ENCODE measurements around the gene EPN2.
"Not testable (repeated sequence)": the region's sequence is repeated elsewhere in the genome, so short reads cannot be mapped to it uniquely, and the experiment has no call there.

The EPN2 gene

GRCh38 chr17:19345486-19346350 lies 108.6 kb downstream of the EPN2 start:
- no peak for DNase-seq (ENCODE audit: low spot score)

DNA sequence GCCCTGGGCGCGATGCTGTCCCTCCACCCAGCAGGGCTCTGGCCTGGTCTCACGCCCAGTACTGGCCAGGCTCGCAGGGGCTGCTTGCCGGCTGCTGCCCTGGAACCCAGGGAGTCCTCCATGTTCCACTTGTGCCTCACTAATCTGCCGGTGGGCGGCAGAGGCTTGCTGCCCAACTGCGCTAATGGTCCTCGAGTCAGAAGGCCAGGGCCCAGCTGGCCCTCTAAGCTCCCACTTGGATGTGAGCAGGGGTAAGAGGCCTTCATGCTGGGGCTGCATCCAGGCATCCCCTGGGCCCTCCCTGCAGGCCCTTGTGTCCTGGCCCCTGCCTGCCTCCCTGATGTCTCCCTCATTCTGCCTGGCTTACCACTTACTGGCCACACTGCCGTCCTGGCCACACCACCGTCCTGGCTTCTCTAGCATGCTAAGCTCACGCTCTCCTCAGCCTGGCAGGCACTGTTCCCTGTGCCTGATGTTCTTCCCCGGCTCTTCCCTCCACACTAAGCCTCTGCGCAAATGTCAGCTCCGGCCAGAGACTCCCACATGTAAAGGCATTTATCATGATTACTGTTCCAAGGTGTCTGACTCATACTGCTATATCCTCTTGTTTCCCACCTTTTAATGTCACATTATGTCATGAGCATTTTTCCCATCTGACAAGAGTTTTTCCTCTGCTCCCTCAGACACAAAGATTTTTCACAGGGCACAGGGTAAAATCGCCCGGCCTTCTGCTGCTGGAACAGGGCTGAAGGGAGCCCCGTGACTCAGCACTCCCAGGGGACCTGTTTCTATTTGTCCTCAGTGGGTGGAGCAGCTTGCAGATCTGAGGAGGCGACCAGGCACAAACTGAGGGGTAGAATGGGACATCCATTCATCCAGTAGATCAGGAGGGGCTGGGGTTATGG lies 109.4 kb downstream of the EPN2 start:
- DNase-seq (ENCODE audit: low spot score): no peak

DNA sequence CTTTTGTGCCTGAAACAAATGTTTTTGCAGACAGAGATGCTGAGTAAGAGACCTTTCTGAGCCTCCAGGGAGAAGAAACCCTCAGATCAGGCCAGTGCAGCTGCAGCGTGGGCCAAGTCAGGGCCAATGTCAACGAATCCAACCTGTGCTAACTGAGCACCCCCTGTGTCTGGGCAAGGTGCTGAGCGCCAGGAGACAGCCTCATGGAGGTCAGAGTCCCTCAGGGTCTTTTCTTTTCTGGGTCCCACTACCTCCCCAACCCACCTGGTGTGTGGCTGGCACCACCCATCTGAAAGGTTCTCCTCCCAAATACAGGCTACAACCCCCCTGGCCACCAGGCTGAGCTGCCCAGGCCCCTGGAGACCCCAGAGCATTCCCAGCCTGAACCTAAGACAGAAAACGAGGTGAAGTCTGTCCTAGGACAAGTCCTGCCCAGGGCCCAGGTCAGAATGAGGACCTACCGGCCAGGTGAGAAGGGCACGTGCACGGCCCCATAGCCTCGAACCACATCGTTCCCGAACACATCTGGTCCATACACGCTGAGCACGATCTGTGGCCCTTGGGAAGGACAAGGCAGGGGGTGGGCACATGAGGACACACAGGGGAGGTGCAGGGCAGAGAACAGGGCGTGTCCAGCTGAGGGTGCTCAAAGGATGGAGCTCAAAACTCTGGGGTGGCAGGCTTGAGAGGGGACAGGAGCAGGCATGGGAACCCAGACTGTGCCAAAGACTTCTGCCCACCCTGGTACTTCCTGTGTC lies 110.3 kb downstream of the EPN2 start:
- DNase-seq (ENCODE audit: low spot score): no peak

- DNase-seq (ENCODE audit: low spot score): no peak
Observed at GRCh38 chr17:19348081-19348650, 111.0 kb downstream of the EPN2 start.

DNA sequence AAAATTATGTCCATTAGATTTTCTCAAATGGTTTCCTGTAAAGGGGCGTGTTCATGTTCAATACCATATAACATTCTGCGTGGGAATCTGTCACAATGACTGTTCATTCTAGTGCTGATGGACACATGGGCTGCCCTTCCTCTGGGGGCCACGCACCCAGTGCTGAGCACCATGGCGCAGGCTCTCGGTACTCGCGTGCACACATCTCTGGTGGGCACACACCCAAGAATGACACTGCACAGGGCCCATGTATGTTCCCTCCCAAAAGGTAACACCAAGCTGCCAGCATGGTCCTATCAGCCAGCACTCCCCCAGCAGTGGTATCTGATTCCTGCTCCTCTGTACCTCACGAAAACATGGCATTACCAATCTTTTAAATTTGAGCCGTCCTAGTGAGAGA lies 111.6 kb downstream of the EPN2 start:
- DNase-seq (ENCODE audit: low spot score): no peak

GRCh38 chr17:19353401-19353800 lies 116.2 kb downstream of the EPN2 start:
- DNase-seq (ENCODE audit: low spot score): not testable (repeated sequence)

DNA sequence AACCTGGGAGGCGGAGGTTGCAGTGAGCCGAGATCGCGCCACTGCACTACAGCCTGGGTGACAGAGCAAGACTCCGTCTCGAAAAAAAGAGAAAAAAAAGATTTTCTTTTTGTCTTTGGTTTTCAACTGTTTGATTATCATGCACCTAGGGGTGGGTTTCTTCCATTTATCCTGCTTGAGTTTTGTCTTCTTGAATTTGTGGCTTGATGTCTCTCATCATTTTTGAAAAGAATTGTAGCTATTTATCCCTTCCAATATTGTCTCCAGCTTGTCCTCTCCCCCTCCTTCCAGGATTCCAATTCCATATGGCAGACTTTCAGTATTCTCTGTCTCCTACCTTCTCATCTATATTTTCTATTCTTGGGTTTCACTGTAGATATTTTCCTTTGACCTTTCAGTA lies 117.6 kb downstream of the EPN2 start:
- DNase-seq (ENCODE audit: low spot score): no peak

- no peak for DNase-seq (ENCODE audit: low spot score)
Observed at GRCh38 chr17:19357351-19357750, 120.2 kb downstream of the EPN2 start.

GRCh38 chr17:19357761-19358160 lies 120.6 kb downstream of the EPN2 start:
- no peak for DNase-seq (ENCODE audit: low spot score)

DNA sequence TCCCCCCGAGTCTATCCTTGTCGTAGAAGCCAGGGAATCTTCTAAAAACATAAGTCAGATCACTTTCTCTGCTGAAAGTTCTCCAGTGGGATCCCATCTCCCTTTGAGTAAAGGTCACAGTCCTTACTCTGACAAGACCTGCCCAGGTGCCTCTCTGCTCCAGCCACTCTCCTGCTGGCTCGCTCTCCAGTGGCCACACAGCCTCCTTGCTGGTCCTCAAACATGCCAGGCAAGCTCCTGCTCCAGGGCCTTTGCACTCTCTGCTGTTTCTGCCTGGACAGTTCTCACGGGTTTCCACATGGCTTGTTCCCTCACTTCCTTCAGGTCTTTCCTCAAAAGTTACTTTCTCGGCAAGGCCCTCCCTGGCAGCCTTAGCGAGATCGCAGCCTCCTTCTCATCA lies 122.0 kb downstream of the EPN2 start:
- no peak for DNase-seq (ENCODE audit: low spot score)

- no peak for DNase-seq (ENCODE audit: low spot score)
Observed at GRCh38 chr17:19359856-19360255, 122.7 kb downstream of the EPN2 start.

- DNase-seq (ENCODE audit: low spot score): no peak
Observed at GRCh38 chr17:19360772-19361171, 123.6 kb downstream of the EPN2 start.

DNA sequence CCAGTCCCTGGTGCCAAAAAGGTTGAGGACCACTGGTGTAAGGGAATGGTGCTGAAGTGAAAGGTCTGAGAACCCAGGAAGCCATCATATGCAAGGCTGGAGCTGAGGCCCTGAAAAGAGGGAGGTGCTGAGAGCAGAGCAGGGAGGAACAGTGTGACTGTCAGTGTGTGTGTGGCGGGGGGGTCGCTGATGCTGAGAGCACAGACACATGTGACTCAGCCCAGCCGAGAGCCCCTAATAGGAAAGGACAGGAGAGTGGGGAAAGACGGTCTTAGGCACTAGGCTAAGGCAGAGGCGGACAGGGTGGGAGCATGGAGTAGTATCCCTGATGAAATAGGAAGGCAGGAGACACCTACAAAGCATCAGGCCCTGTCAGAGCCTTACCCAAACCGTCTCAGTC lies 124.2 kb downstream of the EPN2 start:
- DNase-seq (ENCODE audit: low spot score): no peak

DNA sequence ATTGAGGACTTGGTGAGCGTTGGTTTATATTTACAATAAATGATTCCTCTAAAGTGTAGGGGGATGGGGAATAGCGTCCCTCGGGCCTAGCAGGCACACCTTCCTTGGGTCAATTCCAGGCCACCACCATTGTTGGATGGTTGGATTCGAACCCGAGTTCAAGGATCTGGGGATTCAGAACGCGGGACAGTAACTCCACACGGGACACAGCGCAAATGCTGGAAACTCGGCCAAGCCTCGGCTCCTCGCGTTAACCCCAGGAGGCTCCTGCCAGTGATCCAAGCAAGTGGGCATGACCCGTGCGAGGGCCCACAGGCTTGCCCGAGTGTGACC lies 124.7 kb downstream of the EPN2 start:
- no peak for DNase-seq (ENCODE audit: low spot score)

- DNase-seq (ENCODE audit: low spot score): peak; percentile 98
Observed at GRCh38 chr17:19362277-19363113, 125.3 kb downstream of the EPN2 start, which contains the start of gene B9D1. B9D1 (minus strand) TSS chr17:19362723; CDS start chr17:19362569, 154 bp downstream.

DNA sequence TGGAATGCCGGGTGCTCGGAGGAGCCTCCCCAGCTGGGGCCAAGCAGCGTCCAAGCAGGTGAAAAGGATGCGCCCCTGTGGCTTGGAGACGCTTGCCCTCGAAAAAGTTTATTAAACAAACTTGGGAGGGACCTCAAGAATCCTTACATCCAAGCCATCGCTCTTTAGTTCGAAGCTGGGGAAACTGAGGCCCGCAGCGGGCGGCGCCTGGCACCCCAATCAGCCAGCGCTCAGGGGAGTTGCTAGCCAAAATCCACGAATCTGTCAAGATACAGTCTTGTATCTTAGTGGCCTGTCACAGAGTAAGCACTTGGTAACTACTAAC lies 125.9 kb downstream of the EPN2 start:
- no peak for DNase-seq (ENCODE audit: low spot score)

DNA sequence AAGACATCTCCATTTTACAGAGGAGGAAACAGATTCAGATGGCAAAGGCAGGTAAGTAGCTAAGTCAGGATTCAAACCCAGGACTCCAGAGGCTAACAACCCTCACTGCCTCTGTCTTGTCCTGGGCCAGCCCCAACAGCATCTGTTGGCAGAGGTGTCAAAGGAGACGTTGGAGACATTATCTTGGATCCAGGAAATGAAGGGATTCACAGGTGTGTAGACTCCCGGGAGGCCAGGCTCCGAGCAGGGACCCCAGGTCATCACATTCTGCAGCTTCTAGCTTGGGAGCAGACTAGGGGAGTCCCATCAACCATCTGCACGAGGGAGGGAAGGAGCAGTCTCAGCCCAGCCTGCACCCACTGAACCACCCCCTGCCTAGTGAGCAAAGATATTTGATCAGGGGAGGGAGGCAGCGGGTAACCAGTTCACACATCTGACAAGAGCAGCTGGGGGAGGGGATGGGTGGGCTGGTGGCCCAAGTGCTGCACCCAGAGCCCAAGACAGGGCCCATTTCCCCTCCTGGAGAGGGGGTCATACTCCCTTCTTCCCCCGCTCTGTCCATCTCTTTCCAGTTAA lies 126.4 kb downstream of the EPN2 start:
- DNase-seq (ENCODE audit: low spot score): no peak

- no peak for DNase-seq (ENCODE audit: low spot score)
Observed at GRCh38 chr17:19364699-19365498, 127.7 kb downstream of the EPN2 start.

- no peak for DNase-seq (ENCODE audit: low spot score)
Observed at GRCh38 chr17:19365499-19365817, 128.3 kb downstream of the EPN2 start.
